Smooth muscle cell (in vitro differentiated cells): ENCODE data around the gene CFAP97D2. TPM values are rescaled to one million over a fixed set of nuclear protein-coding genes. Genes with fewer than 3 reads are reported as not detected.

ENCODE experiments used
- DNase-seq: peaks from one replicate; lab custom pipeline; 2025; ENCODE audit not compliant: unreplicated experiment; lab: John Stamatoyannopoulos, UW
- H2AFZ ChIP-seq: fragments of 200-600 bp; sonication (generic); 2 replicates; pipeline ENCODE4 v1.6.0; 2016; ENCODE audit warnings: antibody characterized with exemption, low read depth, mild to moderate bottlenecking
- H3F3A ChIP-seq: fragments of 200-600 bp; sonication (generic); 2 replicates; pipeline ENCODE4 v1.6.0; 2017; ENCODE audit warnings: antibody characterized with exemption, low read depth
- H3K27ac ChIP-seq: fragments of 200-600 bp; sonication (generic); 2 replicates; pipeline ENCODE4 v1.5.1; 2016; ENCODE audit warnings: low read depth, mild to moderate bottlenecking
- H3K27me3 ChIP-seq: fragments of 200-600 bp; sonication (generic); 2 replicates; pipeline ENCODE4 v1.6.1; 2016; ENCODE audit warnings: low read depth, mild to moderate bottlenecking
- H3K36me3 ChIP-seq: fragments of 200-600 bp; sonication (generic); 2 replicates; pipeline ENCODE4 v1.5.1; 2016; ENCODE audit warnings: low read depth
- H3K4me1 ChIP-seq: fragments of 200-600 bp; sonication (generic); 2 replicates; pipeline ENCODE4 v1.5.1; 2016; ENCODE audit warnings: low read depth
- H3K4me2 ChIP-seq: fragments of 200-600 bp; sonication (generic); 2 replicates; pipeline ENCODE4 v1.6.0; 2016; ENCODE audit warnings: mild to moderate bottlenecking
- H3K4me3 ChIP-seq: fragments of 200-600 bp; sonication (generic); 2 replicates; pipeline ENCODE4 v1.5.1; 2016; ENCODE audit warnings: mild to moderate bottlenecking
- H3K79me2 ChIP-seq: fragments of 200-600 bp; sonication (generic); 2 replicates; pipeline ENCODE4 v1.6.0; 2016; ENCODE audit warnings: low read depth, mild to moderate bottlenecking
- H3K9ac ChIP-seq: fragments of 200-600 bp; sonication (generic); 2 replicates; pipeline ENCODE4 v1.6.0; 2016; ENCODE audit warnings: low read depth
- H3K9me3 ChIP-seq: fragments of 200-600 bp; sonication (generic); replicated peaks from 2 replicates; pipeline ENCODE4 v1.5.1; 2016; ENCODE audit warnings: low read depth
- H4K20me1 ChIP-seq: fragments of 200-600 bp; sonication (generic); 2 replicates; pipeline ENCODE4 v1.6.0; 2016; ENCODE audit warnings: low read depth
- WGBS: methylation state at CpG from one replicate; pipeline ENCODE4 v1.1.7; 2016; ENCODE audit warnings: low lambda C conversion rate; 5-methylcytosine and 5-hydroxymethylcytosine counted together
- polyA plus RNA-seq: library from polyadenylated mRNA; unstranded; fragments of >200 nt; fragmentation: Nextera tagmentation; extraction: Ambion mirVana; gene quantifications from 2 replicates; pipeline ENCODE4 v1.2.1, GENCODE V29; 2016
- total RNA-seq: library from RNA; depleted of rRNA; stranded (reverse); fragments of >200 nt; gene quantifications from 2 replicates; pipeline ENCODE4 v1.2.3, GENCODE V29; 2014
- TF ChIP-seq, protein P1 (sequence below): fragments of 200-600 bp; sonication (generic); IDR thresholded peaks from 2 replicates; pipeline ENCODE4 v1.5.1; 2017; ENCODE audit warnings: borderline replicate concordance, mild to moderate bottlenecking, antibody characterized with exemption; ENCODE audit not compliant: insufficient read depth, poor library complexity, severe bottlenecking

CFAP97D2 gene
- total and polyA plus RNA-seq, 2 experiments from 2014 or later, result not detected

DNA sequence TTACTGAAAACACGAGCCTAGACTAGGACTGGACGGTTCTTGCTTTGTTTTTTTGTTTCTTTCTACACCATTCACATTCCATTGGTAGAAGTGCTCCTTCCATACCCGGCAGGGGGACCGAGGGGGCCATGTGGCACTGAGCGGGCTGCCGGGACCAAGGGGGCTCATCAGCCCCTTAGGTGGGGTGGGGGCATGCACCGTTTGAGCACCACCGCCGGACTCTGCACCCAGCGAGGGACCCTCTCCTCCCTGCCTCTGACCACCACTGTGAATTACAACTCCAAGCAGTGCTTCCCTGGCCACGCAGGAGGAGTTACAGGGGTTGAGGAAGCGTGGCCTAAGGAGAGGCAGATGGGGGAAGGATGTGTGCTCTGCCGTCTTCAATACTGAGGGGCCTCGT is 15.0 kb upstream of the CFAP97D2 start:
- TF ChIP-seq, protein P1, sequence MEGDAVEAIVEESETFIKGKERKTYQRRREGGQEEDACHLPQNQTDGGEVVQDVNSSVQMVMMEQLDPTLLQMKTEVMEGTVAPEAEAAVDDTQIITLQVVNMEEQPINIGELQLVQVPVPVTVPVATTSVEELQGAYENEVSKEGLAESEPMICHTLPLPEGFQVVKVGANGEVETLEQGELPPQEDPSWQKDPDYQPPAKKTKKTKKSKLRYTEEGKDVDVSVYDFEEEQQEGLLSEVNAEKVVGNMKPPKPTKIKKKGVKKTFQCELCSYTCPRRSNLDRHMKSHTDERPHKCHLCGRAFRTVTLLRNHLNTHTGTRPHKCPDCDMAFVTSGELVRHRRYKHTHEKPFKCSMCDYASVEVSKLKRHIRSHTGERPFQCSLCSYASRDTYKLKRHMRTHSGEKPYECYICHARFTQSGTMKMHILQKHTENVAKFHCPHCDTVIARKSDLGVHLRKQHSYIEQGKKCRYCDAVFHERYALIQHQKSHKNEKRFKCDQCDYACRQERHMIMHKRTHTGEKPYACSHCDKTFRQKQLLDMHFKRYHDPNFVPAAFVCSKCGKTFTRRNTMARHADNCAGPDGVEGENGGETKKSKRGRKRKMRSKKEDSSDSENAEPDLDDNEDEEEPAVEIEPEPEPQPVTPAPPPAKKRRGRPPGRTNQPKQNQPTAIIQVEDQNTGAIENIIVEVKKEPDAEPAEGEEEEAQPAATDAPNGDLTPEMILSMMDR, result no peak
- Histone ChIP-seq H2AFZ (no peak overlapping the region), H3F3A (no peaks in the 10 kb centered on the region), H3K27me3 (no peaks in the 10 kb centered on the region), H4K20me1 (no peaks in the 10 kb centered on the region), H3K9me3 (no peaks in the 10 kb centered on the region), H3K4me2 (no peak overlapping the region), H3K4me3 (no peak overlapping the region), H3K27ac (no peak overlapping the region), H3K79me2 (no peaks in the 10 kb centered on the region), H3K36me3 (no peaks in the 10 kb centered on the region), H3K4me1 (no peaks in the 10 kb centered on the region), H3K9ac (no peak overlapping the region)
- 92% methylated on average over 14 of the region's 14 CpGs for WGBS
- no peak for DNase-seq

DNA sequence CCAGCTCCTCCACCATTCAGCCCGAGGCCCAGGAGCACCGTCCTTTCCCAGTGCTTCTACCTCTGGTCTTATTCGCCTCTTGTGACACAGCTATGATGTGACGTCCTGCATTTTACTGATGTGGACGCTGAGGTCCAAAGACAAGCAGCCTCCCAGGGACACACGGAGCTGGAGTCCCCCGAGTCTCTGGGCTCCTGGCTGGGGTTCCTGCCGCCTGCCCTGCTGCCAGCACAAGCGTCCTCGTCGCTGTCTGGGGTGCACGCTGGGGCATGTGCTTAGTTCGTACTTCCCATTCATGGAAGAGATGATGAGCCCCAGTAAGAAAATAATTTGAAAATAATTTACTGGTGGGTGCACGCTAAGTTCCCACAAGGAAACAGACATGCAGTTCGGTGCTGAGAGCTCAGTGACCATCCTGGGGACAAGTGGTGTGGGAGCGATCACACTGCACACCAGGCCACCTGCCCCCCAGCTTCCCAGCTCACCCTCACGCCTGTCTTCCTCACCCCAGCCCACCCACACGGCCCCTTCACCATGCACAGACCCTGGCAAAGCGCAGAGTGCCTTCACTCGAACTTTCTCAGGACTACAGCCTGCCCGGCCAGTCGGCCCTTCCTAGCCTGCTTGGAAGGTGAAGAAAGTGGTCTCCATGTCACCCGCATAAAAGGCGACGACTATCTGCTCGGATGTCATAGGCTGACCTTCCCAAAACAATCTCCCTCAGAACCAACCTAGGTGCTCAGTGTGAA is 14.2 kb upstream of the CFAP97D2 start:
- H3K36me3 ChIP-seq, result no peaks in the 10 kb centered on the region

DNA sequence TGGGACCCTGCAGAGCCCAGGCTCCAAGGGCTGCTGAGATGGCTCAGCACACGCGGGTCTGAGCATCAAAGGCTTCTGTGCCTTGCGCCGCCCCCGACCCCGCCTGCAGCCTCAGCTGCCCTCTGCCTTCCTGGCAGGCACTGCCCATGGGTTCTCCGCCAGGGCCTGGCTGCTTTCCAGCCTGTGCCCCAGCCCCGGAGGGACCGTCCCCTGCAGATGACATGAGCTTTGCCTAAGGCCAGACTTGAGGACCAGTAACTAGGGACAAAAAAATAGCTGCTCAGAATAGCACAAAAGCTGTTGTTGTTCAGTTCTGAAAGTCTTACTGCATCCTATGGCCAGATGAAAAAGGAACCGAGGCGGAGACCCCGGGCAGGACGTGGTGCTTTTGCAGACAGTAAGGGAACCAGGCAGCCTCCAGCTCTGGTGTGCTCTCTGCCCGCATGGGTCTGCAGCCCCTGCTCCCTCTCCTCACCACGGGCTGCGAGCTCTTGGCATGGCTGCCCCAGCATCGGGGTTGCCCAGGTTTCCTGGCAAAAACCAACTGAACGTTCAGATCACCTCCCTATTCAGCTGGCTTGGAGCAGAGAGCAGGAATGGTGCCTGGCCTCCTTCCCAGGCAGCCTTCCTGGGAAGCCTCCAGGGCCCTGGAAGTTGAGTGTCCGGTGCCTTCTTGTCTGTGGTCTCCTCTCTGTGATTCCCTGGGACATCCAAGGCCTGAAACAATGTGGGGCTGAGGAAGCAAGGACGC is 12.5 kb upstream of the CFAP97D2 start:
- Histone ChIP-seq H3K4me3 (no peak overlapping the region), H3K36me3 (no peaks in the 10 kb centered on the region), H3K9ac (no peak overlapping the region), H3K27me3 (no peaks in the 10 kb centered on the region), H3K27ac (no peak overlapping the region), H3K9me3 (no peaks in the 10 kb centered on the region), H4K20me1 (no peaks in the 10 kb centered on the region), H2AFZ (no peak overlapping the region), H3K4me2 (no peak overlapping the region), H3K79me2 (no peaks in the 10 kb centered on the region), H3K4me1 (no peaks in the 10 kb centered on the region), H3F3A (no peaks in the 10 kb centered on the region)
- WGBS, result 91% methylated on average over 20 of the region's 20 CpGs
- TF ChIP-seq, protein P1, result no peak
- DNase-seq, result no peak

More for the DNA sequence above, 14.2 kb upstream of the CFAP97D2 start:
- Histone ChIP-seq H3K4me2 (no peak overlapping the region), H3K27me3 (no peaks in the 10 kb centered on the region), H2AFZ (no peak overlapping the region), H3K4me1 (no peaks in the 10 kb centered on the region), H3K79me2 (no peaks in the 10 kb centered on the region), H3K9ac (no peak overlapping the region), H4K20me1 (no peaks in the 10 kb centered on the region), H3F3A (no peaks in the 10 kb centered on the region), H3K27ac (no peak overlapping the region), H3K9me3 (no peaks in the 10 kb centered on the region), H3K4me3 (no peak overlapping the region)
- TF ChIP-seq, protein P1, result no peak
- WGBS, result 91% methylated on average over 21 of the region's 26 CpGs
- no peak for DNase-seq
